KMS-11 (cell line): Measurements from ENCODE around the gene CDX2.

Experiments
- H2AFZ ChIP-seq: fragments of 200-600 bp; sonication (generic); 2 replicates; pipeline ENCODE4 v1.6.1; 2016; ENCODE audit warnings: antibody characterized with exemption, mixed run types, low read depth
- H3K27ac ChIP-seq: fragments of 200-600 bp; sonication (generic); 2 replicates; pipeline ENCODE4 v1.6.1; 2016; ENCODE audit warnings: mild to moderate bottlenecking, mixed run types
- H3K27me3 ChIP-seq: fragments of 200-600 bp; sonication (generic); 2 replicates; pipeline ENCODE4 v1.6.1; 2017; ENCODE audit warnings: mild to moderate bottlenecking, low read depth, mixed run types, moderate library complexity; ENCODE audit not compliant: insufficient read depth
- H3K36me3 ChIP-seq: fragments of 200-600 bp; sonication (generic); 2 replicates; pipeline ENCODE4 v1.6.1; 2017; ENCODE audit warnings: mild to moderate bottlenecking, mixed run types; ENCODE audit not compliant: insufficient read depth
- H3K4me1 ChIP-seq: fragments of 200-600 bp; sonication (generic); 2 replicates; pipeline ENCODE4 v1.6.1; 2016; ENCODE audit warnings: mild to moderate bottlenecking, low read depth, mixed run types; ENCODE audit not compliant: poor library complexity, severe bottlenecking
- H3K4me2 ChIP-seq: fragments of 200-600 bp; sonication (generic); 2 replicates; pipeline ENCODE4 v1.7.0; 2016; ENCODE audit warnings: mild to moderate bottlenecking, mixed run types
- H3K4me3 ChIP-seq: fragments of 200-600 bp; sonication (generic); IDR thresholded peaks from 2 replicates; pipeline ENCODE4 v1.6.1; 2017; ENCODE audit warnings: low read depth, low read length, mixed read lengths; ENCODE audit not compliant: insufficient read depth
- H3K79me2 ChIP-seq: fragments of 200-600 bp; sonication (generic); 2 replicates; pipeline ENCODE4 v1.6.1; 2016; ENCODE audit warnings: low read depth, mixed run types; ENCODE audit not compliant: insufficient read depth
- H3K9ac ChIP-seq: fragments of 200-600 bp; sonication (generic); 2 replicates; pipeline ENCODE4 v1.6.1; 2016; ENCODE audit warnings: mild to moderate bottlenecking, mixed run types
- H4K20me1 ChIP-seq: fragments of 200-600 bp; sonication (generic); 2 replicates; pipeline ENCODE4 v1.6.1; 2016; ENCODE audit warnings: mild to moderate bottlenecking, mixed run types; ENCODE audit not compliant: insufficient read depth
- TF ChIP-seq, protein P1 (sequence below): fragments of 200-600 bp; sonication (generic); conservative IDR thresholded peaks from 2 replicates; pipeline ENCODE4 v1.6.1; 2017; ENCODE audit warnings: low read depth, mild to moderate bottlenecking, antibody characterized with exemption, low read length, moderate library complexity, mixed read lengths

Gene CDX2

DNA sequence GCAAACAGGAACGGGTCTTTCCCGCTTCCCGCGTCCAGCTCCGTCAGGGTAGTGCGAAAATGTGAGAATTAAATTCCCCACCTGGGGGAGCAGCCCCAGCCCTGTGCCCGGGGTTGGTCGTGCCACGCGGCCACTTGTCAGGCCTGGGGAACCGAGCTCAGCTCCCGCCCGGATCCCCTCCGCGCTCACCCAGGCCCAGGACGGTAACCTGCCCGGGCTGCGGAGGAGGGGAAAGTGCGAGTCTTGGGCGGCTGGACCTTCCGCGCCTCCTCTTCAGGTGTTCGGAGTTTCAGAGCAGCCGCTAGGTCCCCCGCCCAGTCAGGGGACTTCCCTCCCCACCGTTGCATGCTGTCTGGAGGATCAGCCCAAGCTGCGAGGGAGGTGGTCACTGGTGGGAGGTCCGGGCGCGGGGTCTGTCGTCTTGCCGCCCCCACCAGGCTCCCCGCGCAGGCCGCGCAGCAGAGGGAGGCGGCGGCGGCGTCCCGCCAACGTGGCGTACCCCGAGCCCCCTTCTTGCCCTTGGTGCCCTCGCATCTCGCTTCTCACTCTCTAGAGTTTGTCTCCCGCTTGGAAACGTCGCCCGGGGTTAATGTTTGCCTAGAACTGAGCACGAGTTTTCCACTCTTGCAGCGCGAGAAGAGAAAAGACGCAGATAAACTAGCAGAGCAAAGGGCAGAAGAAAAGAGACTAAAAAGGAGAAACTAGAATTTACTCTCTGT is 11.3 kb upstream of the CDX2 start:
- TF ChIP-seq, protein P1, sequence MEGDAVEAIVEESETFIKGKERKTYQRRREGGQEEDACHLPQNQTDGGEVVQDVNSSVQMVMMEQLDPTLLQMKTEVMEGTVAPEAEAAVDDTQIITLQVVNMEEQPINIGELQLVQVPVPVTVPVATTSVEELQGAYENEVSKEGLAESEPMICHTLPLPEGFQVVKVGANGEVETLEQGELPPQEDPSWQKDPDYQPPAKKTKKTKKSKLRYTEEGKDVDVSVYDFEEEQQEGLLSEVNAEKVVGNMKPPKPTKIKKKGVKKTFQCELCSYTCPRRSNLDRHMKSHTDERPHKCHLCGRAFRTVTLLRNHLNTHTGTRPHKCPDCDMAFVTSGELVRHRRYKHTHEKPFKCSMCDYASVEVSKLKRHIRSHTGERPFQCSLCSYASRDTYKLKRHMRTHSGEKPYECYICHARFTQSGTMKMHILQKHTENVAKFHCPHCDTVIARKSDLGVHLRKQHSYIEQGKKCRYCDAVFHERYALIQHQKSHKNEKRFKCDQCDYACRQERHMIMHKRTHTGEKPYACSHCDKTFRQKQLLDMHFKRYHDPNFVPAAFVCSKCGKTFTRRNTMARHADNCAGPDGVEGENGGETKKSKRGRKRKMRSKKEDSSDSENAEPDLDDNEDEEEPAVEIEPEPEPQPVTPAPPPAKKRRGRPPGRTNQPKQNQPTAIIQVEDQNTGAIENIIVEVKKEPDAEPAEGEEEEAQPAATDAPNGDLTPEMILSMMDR: no peak
- Histone ChIP-seq H3K27ac (no peak overlapping the region), H3K9ac (no peak overlapping the region), H3K36me3 (no peaks in the 10 kb centered on the region), H3K4me3 (no peak overlapping the region), H4K20me1 (no peaks in the 10 kb centered on the region), H3K27me3 (no peaks in the 10 kb centered on the region), H3K79me2 (no peaks in the 10 kb centered on the region), H3K4me1 (no peaks in the 10 kb centered on the region), H3K4me2 (no peak overlapping the region), H2AFZ (no peak overlapping the region)

DNA sequence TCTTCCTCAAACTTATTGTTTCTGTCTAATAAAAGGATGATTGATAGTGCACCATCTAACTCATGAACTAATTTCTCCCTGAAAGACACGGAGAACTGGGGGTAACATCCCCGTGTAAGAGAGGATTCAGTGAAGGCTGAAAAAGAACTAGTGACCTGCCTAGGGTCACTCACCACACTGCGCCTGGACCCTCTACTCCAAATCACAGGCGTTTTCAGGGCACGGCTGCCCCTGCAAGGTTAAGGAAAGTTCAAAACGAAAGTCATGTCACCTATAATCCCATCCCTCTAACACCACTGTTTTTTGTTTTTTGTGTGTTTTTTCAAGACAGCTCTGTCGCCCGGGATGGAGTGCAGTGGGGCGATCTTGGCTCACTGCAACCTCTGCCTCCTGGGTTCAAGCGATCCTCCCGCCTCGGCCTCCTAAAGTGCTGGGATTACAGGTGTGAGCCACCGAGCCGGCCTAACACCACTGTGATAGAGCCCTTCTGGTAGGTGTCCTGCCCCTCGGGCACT is 10.7 kb upstream of the CDX2 start:
- TF ChIP-seq, protein P1: no peak
- Histone ChIP-seq H3K4me1 (no peaks in the 10 kb centered on the region), H3K9ac (no peak overlapping the region), H2AFZ (no peak overlapping the region), H3K36me3 (no peaks in the 10 kb centered on the region), H3K79me2 (no peaks in the 10 kb centered on the region), H3K27ac (no peak overlapping the region), H3K27me3 (no peaks in the 10 kb centered on the region), H4K20me1 (no peaks in the 10 kb centered on the region), H3K4me3 (no peak overlapping the region), H3K4me2 (no peak overlapping the region)

DNA sequence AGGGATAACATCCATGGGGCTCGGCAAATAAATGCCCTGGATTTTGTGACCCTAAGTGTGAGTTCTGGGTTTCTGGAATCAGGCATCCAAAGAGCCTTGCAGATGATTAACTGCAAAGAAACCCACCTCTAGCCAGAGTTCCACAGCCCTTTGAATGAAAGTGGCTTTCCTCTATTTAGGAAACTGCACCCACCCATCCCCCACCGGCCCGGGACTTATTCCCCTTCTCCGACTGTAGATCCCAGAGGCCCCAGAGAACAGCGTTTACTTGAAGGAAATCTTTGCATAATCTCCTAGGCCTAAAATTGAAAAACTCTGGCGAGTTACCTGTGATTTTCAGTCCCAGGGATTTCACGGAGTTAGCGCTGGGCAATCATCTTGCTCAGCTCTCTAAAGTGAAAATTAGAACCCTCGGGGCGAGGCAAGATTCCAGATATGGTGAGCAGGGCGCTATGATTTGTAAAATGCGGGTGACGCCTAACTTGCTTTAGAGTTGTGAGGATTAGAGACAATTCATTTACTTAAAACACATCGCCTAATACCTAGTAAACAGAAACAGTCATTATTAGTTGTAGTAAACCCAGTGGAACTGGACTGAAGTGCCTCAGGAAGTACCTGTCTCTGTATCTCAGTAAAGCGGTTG is 10.0 kb upstream of the CDX2 start:
- no peak overlapping the region for H3K9ac ChIP-seq
- TF ChIP-seq, protein P1: no peak
- no peak overlapping the region for H3K27ac ChIP-seq
- no peaks in the 10 kb centered on the region for H4K20me1 ChIP-seq
- H3K36me3 ChIP-seq: no peaks in the 10 kb centered on the region
- H2AFZ ChIP-seq: no peak overlapping the region
- H3K79me2 ChIP-seq: no peaks in the 10 kb centered on the region
- no peaks in the 10 kb centered on the region for H3K4me1 ChIP-seq
- H3K4me3 ChIP-seq: no peak overlapping the region
- no peak overlapping the region for H3K4me2 ChIP-seq
- no peaks in the 10 kb centered on the region for H3K27me3 ChIP-seq

DNA sequence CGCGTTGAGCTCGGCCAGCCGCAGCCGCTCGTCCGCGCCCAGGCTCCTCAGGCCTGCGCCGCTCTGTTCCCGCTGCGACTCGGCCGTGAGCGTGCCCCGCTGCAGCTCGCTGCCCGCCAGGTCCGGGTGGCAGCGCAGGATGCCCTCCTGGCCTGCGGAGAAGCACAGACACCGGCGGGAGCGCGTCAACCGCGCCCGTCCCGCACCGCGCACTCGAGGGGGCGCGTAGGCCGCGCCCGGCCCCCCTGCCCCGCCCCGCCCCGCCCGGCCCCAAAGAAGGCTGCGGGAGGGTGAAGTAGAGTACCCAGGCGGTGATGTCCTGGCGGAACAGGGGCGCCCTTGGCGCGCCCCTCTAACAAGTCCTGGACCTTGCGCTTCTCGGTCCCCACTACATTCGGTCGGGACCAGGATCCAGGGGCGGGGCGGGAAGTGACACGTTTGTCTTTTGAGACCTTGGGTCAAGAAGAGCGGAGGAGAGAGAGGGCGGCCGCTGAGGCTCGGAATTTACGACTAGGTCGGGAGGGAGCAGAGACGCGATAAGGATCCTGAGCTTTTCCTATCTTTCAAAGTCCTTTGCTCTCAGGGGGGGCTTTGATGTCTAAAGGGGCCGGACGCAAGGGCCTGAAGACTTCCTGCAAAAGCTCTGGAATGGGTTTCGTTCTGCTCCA is 9.3 kb upstream of the CDX2 start:
- Histone ChIP-seq H3K36me3 (no peaks in the 10 kb centered on the region), H3K4me1 (no peaks in the 10 kb centered on the region), H4K20me1 (no peaks in the 10 kb centered on the region), H3K27ac (no peak overlapping the region), H3K79me2 (no peaks in the 10 kb centered on the region), H3K27me3 (no peaks in the 10 kb centered on the region), H3K4me3 (no peak overlapping the region), H3K9ac (no peak overlapping the region), H3K4me2 (no peak overlapping the region), H2AFZ (no peak overlapping the region)
- TF ChIP-seq, protein P1: no peak
